HG03432 (cell line): Measurements from ENCODE around the gene CNTNAP2.
"Not testable (repeated sequence)": the region's sequence is repeated elsewhere in the genome, so short reads cannot be mapped to it uniquely, and the experiment has no call there.

ENCODE experiments used
- ATAC-seq: cut with Tn5 transposase; IDR thresholded peaks from one replicate; pipeline ENCODE4 v1.9.1; 2021; ENCODE audit warnings: mild to moderate bottlenecking, moderate library complexity; ENCODE audit not compliant: unreplicated experiment

Gene CNTNAP2

GRCh38 chr7:146865696-146866095, 749.1 kb downstream of the CNTNAP2 start:
- ATAC-seq: no peak

GRCh38 chr7:146874722-146875121, 758.1 kb downstream of the CNTNAP2 start:
- ATAC-seq: no peak

- no peak for ATAC-seq
These were observed 758.7 kb downstream of the CNTNAP2 start for GRCh38 chr7:146875237-146875785.

GRCh38 chr7:146875981-146876380, 759.4 kb downstream of the CNTNAP2 start:
- no peak for ATAC-seq

- ATAC-seq: no peak
These were observed 759.8 kb downstream of the CNTNAP2 start for GRCh38 chr7:146876411-146876810.

- ATAC-seq: no peak
These were observed 762.3 kb downstream of the CNTNAP2 start for GRCh38 chr7:146878901-146879300.

- ATAC-seq: no peak
These were observed 768.6 kb downstream of the CNTNAP2 start for GRCh38 chr7:146885231-146885630.

GRCh38 chr7:146889806-146890555, 773.4 kb downstream of the CNTNAP2 start:
- no peak for ATAC-seq

GRCh38 chr7:146892151-146892550, 775.5 kb downstream of the CNTNAP2 start:
- no peak for ATAC-seq

GRCh38 chr7:146894927-146895326, 778.3 kb downstream of the CNTNAP2 start:
- no peak for ATAC-seq

- no peak for ATAC-seq
These were observed 785.7 kb downstream of the CNTNAP2 start for GRCh38 chr7:146902266-146902665.

GRCh38 chr7:146902728-146903127, 786.1 kb downstream of the CNTNAP2 start:
- no peak for ATAC-seq

- not testable (repeated sequence) for ATAC-seq
These were observed 789.1 kb downstream of the CNTNAP2 start for GRCh38 chr7:146905746-146906145.

GRCh38 chr7:146922782-146923181, 806.2 kb downstream of the CNTNAP2 start:
- ATAC-seq: no peak

GRCh38 chr7:146926841-146927240, 810.2 kb downstream of the CNTNAP2 start:
- no peak for ATAC-seq

- no peak for ATAC-seq
These were observed 821.2 kb downstream of the CNTNAP2 start for GRCh38 chr7:146937836-146938235.

- no peak for ATAC-seq
These were observed 826.9 kb downstream of the CNTNAP2 start for GRCh38 chr7:146943483-146943882.

- no peak for ATAC-seq
These were observed 832.1 kb downstream of the CNTNAP2 start for GRCh38 chr7:146948703-146949102.

- ATAC-seq: no peak
These were observed 839.7 kb downstream of the CNTNAP2 start for GRCh38 chr7:146956321-146956720.

- no peak for ATAC-seq
These were observed 840.3 kb downstream of the CNTNAP2 start for GRCh38 chr7:146956853-146957252.

GRCh38 chr7:146960773-146961391, 844.3 kb downstream of the CNTNAP2 start:
- ATAC-seq: no peak

GRCh38 chr7:146961617-146962016, 845.0 kb downstream of the CNTNAP2 start:
- no peak for ATAC-seq
